Measurements from ENCODE around the gene DNAH17. TPM values are rescaled to one million over a fixed set of nuclear protein-coding genes. Genes with fewer than 3 reads are reported as not detected.

The DNAH17 gene
- total and polyA plus RNA-seq, 2 donors (not counting 1 experiment from before 2014, with no cell fraction given) = 0.01 to 0.12 TPM

- CTCF ChIA-PET = interaction anchor here (0.5 to 1.3 kb wide), 2 partner anchors 11 to 245 kb away, joined by 3 to 4 read pairs; no protein-coding TSS in a partner anchor
- TF ChIP-seq EZH2 (IDR thresholded peaks at IDR 0.05; ENCODE audit: borderline replicate concordance, insufficient read depth, low read depth, low read length, poor library complexity, severe bottlenecking) = no peak
- no peak for TF ChIP-seq CTCF (IDR thresholded peaks at IDR 0.05)
- POLR2A ChIA-PET = no interaction called here
Measured at GRCh38 chr17:78433013-78433727, 144.0 kb downstream of the DNAH17 start.

More at GRCh38 chr17:78433013-78433727, 144.0 kb downstream of the DNAH17 start:
- no peak overlapping the region for H3K27ac Mint-ChIP-seq
- 80% methylated on average over 19 of the region's 20 CpGs for WGBS (ENCODE audit: insufficient coverage)
- no peak overlapping the region for H3K4me3 Mint-ChIP-seq
- intact Hi-C loops (cut with micrococcal nuclease) = no loop called here
- H3K27ac ChIP-seq (ENCODE audit: low read length in 2 of 2) = no peak overlapping the region
- no peak overlapping the region for H3K9ac ChIP-seq (ENCODE audit: low read length)
- H3K4me1 Mint-ChIP-seq = peaks cover 2% of the 10 kb centered on the region
- no peak overlapping the region for H3K4me2 ChIP-seq (replicated peaks; ENCODE audit: low read depth, low read length, poor library complexity, severe bottlenecking)
- peaks cover 0 to 4% of the 10 kb centered on the region in 2 experiments for H3K36me3 ChIP-seq (replicated peaks in 1 of 2; ENCODE audit: control extremely low read depth in 1 of 2, control insufficient read depth in 1 of 2, extremely low read depth in 1 of 2, insufficient read depth in 2 of 2, low read length in 1 of 2)
- peaks cover 0 to 6% (median 0%) of the 10 kb centered on the region in 3 donors for H3K9me3 ChIP-seq (ENCODE audit: control extremely low read depth in 1 of 3, control insufficient read depth in 2 of 3, insufficient read depth in 1 of 3, low read length in 2 of 3)
- DNase-seq (no peak), ATAC-seq (ENCODE audit: low read depth) (no peak)
- no peaks in the 10 kb centered on the region for H4K20me1 ChIP-seq (ENCODE audit: control insufficient read depth, insufficient read depth, low read length, poor library complexity, severe bottlenecking)
- no peaks in the 10 kb centered on the region for H3K9me3 Mint-ChIP-seq (ENCODE audit: insufficient read depth)
- H3K4me1 ChIP-seq (ENCODE audit: control insufficient read depth in 2 of 2, insufficient read depth in 2 of 2, low read length in 2 of 2) = no peaks in the 10 kb centered on the region
- no peaks in the 10 kb centered on the region for H3K79me2 ChIP-seq (ENCODE audit: control insufficient read depth, insufficient read depth, low read length)
- no peak overlapping the region for H3K4me3 ChIP-seq (ENCODE audit: control extremely low read depth in 1 of 5, extremely low read depth in 1 of 5, insufficient read depth in 1 of 5, low read depth in 2 of 5, low read length in 4 of 5)
- H2AFZ ChIP-seq (ENCODE audit: insufficient read depth, low read depth, low read length, poor library complexity, severe bottlenecking) = no peak overlapping the region
- peaks cover 3% of the 10 kb centered on the region for H3K27me3 Mint-ChIP-seq
- peaks cover 0 to 6% (median 0%) of the 10 kb centered on the region in 4 experiments for H3K27me3 ChIP-seq (replicated peaks in 1 of 4; ENCODE audit: control extremely low read depth in 1 of 4, control insufficient read depth in 3 of 4, insufficient read depth in 4 of 4, low read length in 3 of 4)
